Keratinocyte (primary cell): ENCODE data around the gene LRP11. TPM values are rescaled to one million over a fixed set of nuclear protein-coding genes. Genes with fewer than 3 reads are reported as not detected.

Experiments used
- DNase-seq: peaks from one replicate; pipeline ENCODE4 v3.0.0-alpha.2; 2011; ENCODE audit warnings: low read depth, missing footprints, low spot score
- FAIRE-seq: peaks from 2 replicates; lab custom pipeline; 2011; peaks lifted over from hg19 to GRCh38; lab: Jason Lieb, UNC
- H2AFZ ChIP-seq: 2 replicates; pipeline ENCODE4 v1.6.0; 2012; ENCODE audit warnings: low read length, control low read depth, inconsistent platforms; ENCODE audit not compliant: control insufficient read depth
- H3K27ac ChIP-seq: 2 replicates; pipeline ENCODE4 v1.5.1; 2011; ENCODE audit warnings: low read length; ENCODE audit not compliant: control insufficient read depth, insufficient read depth
- H3K27me3 ChIP-seq: 3 replicates; pipeline ENCODE4 v1.6.0; 2011; ENCODE audit warnings: low read length; ENCODE audit not compliant: control insufficient read depth, insufficient read depth; ENCODE audit errors: extremely low read depth
- H3K36me3 ChIP-seq, 2 experiments: 2 replicates in 1 of 2; 3 replicates in 1 of 2; pipeline ENCODE4 v1.5.1; 2011; ENCODE audit warnings: low read length in 2 of 2, mild to moderate bottlenecking in 1 of 2; ENCODE audit not compliant: control insufficient read depth in 2 of 2, insufficient read depth in 2 of 2; ENCODE audit errors: extremely low read depth in 1 of 2
- H3K4me1 ChIP-seq: 3 replicates; pipeline ENCODE4 v1.5.1; 2011; ENCODE audit warnings: low read length; ENCODE audit not compliant: control insufficient read depth, insufficient read depth; ENCODE audit errors: extremely low read depth
- H3K4me2 ChIP-seq: 3 replicates; pipeline ENCODE4 v1.6.0; 2011; ENCODE audit warnings: low read depth, low read length; ENCODE audit not compliant: control insufficient read depth, insufficient read depth; ENCODE audit errors: extremely low read depth
- H3K4me3 ChIP-seq, 3 experiments: fragments of 200-600 bp in 1 of 3; sonication (generic) in 1 of 3; 2 replicates in 2 of 3; 3 replicates in 1 of 3; pipeline ENCODE4 v1.5.1; 2011 to 2016; ENCODE audit warnings: low read length in 3 of 3, mild to moderate bottlenecking in 3 of 3, control low read depth in 2 of 3, inconsistent platforms in 1 of 3, low read depth in 1 of 3, mixed read lengths in 1 of 3, mixed run types in 1 of 3, moderate library complexity in 1 of 3; ENCODE audit not compliant: control insufficient read depth in 2 of 3, insufficient read depth in 2 of 3; ENCODE audit errors: extremely low read depth in 1 of 3
- H3K79me2 ChIP-seq: 2 replicates; pipeline ENCODE4 v1.6.0; 2012; ENCODE audit warnings: low read length; ENCODE audit not compliant: control insufficient read depth, insufficient read depth
- H3K9ac ChIP-seq: 3 replicates; pipeline ENCODE4 v1.6.0; 2011; ENCODE audit warnings: low read length; ENCODE audit not compliant: control insufficient read depth, insufficient read depth; ENCODE audit errors: extremely low read depth
- H3K9me1 ChIP-seq: 3 replicates; pipeline ENCODE4 v1.6.0; 2011; ENCODE audit warnings: low read length; ENCODE audit not compliant: control insufficient read depth, insufficient read depth; ENCODE audit errors: extremely low read depth
- H3K9me3 ChIP-seq: 2 replicates; pipeline ENCODE4 v1.5.1; 2012; ENCODE audit warnings: low read depth, low read length; ENCODE audit not compliant: control insufficient read depth
- H4K20me1 ChIP-seq: 3 replicates; pipeline ENCODE4 v1.6.0; 2011; ENCODE audit warnings: low read length; ENCODE audit not compliant: control insufficient read depth, insufficient read depth; ENCODE audit errors: extremely low read depth
- CTCF ChIP-seq, 3 experiments: IDR thresholded peaks in 1 of 3; conservative IDR thresholded peaks in 1 of 3; optimal IDR thresholded peaks in 1 of 3; 2 replicates in 2 of 3; 3 replicates in 1 of 3; pipeline versions ENCODE3 to v1.5.1; 2011; ENCODE audit warnings: low read length in 3 of 3, mild to moderate bottlenecking in 3 of 3, moderate library complexity in 2 of 3, control low read depth in 1 of 3, inconsistent platforms in 1 of 3; ENCODE audit not compliant: insufficient read depth in 2 of 3; ENCODE audit errors: extremely low read depth in 1 of 3
- EZH2 ChIP-seq: IDR thresholded peaks from one replicate; pipeline ENCODE4 v1.6.1; 2012; ENCODE audit warnings: inconsistent platforms, mild to moderate bottlenecking, low read length, moderate library complexity
- dilution Hi-C: fragments of 300-500 bp; cut with MboI; formaldehyde crosslinking; loops from one replicate; pipeline ENCODE4 v1.7.0; 2020; ENCODE audit warnings: low sequenced_read_pairs; ENCODE audit not compliant: extremely low pct_ligation_motif_present
- polyA plus RNA-seq, 5 experiments: library from polyadenylated mRNA; depleted of rRNA in 3 of 5; stranded (reverse) in 3 of 5; stranded (forward) in 1 of 5; unstranded in 1 of 5; fragments of >200 nt; gene quantifications; 1 replicate in 1 of 5; 2 replicates in 3 of 5; 3 replicates in 1 of 5; pipeline versions ENCODE4 v1.2.1 to v1.2.3, GENCODE V29; 2011 to 2012; ENCODE audit warnings: missing spikeins in 2 of 5, low read depth in 1 of 5, low replicate concordance in 1 of 5

LRP11 gene
- polyA plus RNA-seq, 1 donor (not counting 4 experiments of a cell fraction or from before 2014, with no cell fraction given) = 31.1 TPM

GRCh38 chr6:149852881-149853280 lies 11.3 kb downstream of the LRP11 start:
- Histone ChIP-seq H3K4me1 (peaks cover 62% of the 10 kb centered on the region), H3K4me2 (peak overlapping the region; percentile 31)

GRCh38 chr6:149852180-149852579 lies 12.0 kb downstream of the LRP11 start:
- Histone ChIP-seq H3K27me3 (no peaks in the 10 kb centered on the region), H3K79me2 (peaks cover 9% of the 10 kb centered on the region), H4K20me1 (peaks cover 3% of the 10 kb centered on the region), H3K9ac (peak overlapping the region; percentile 46), H3K9me1 (peaks cover 3% of the 10 kb centered on the region), H3K27ac (peak overlapping the region; percentile 65), H3K9me3 (no peaks in the 10 kb centered on the region), H3K36me3 (peaks cover 1 to 7% of the 10 kb centered on the region in 2 experiments), H3K4me1 (peaks cover 60% of the 10 kb centered on the region), H2AFZ (peak overlapping the region; percentile 45), H3K4me3 (no peak overlapping the region), H3K4me2 (peak overlapping the region; percentile 31)
- DNase-seq = no peak
- TF ChIP-seq CTCF (optimal IDR thresholded peaks at IDR 0.05 in 1 of 3, IDR thresholded peaks at IDR 0.05 in 1 of 3, conservative IDR thresholded peaks at IDR 0.05 in 1 of 3; ENCODE audit: extremely low read depth in 1 of 3, insufficient read depth in 2 of 3, low read length in 3 of 3) = no peak
- TF ChIP-seq EZH2 = no peak
- FAIRE-seq = no peak
- dilution Hi-C loops = no loop called here

More at GRCh38 chr6:149852881-149853280, 11.3 kb downstream of the LRP11 start:
- no peaks in the 10 kb centered on the region for H3K27me3 ChIP-seq
- no peak for TF ChIP-seq CTCF (optimal IDR thresholded peaks at IDR 0.05 in 1 of 3, IDR thresholded peaks at IDR 0.05 in 1 of 3, conservative IDR thresholded peaks at IDR 0.05 in 1 of 3; ENCODE audit: extremely low read depth in 1 of 3, insufficient read depth in 2 of 3, low read length in 3 of 3)
- no peak for TF ChIP-seq EZH2
- H3K4me3 ChIP-seq = no peak overlapping the region
- H3K27ac ChIP-seq = peak overlapping the region; percentile 65
- peak overlapping the region; percentile 46 for H3K9ac ChIP-seq
- H3K79me2 ChIP-seq = peaks cover 15% of the 10 kb centered on the region
- DNase-seq (no peak), FAIRE-seq (no peak)
- H4K20me1 ChIP-seq = peaks cover 2% of the 10 kb centered on the region
- peaks cover 1 to 7% of the 10 kb centered on the region in 2 experiments for H3K36me3 ChIP-seq
- peak overlapping the region; percentile 45 for H2AFZ ChIP-seq
- no peaks in the 10 kb centered on the region for H3K9me3 ChIP-seq
- peaks cover 3% of the 10 kb centered on the region for H3K9me1 ChIP-seq
- dilution Hi-C loops = no loop called here
